ENCODE results near the gene ARHGEF28. TPM values are rescaled to one million over a fixed set of nuclear protein-coding genes. Genes with fewer than 3 reads are reported as not detected.

Gene ARHGEF28
- total and polyA plus RNA-seq, 7 experiments from 2014 or later: 0.03 to 0.47 TPM; not detected in 5

GRCh38 chr5:73626814-73627313 lies 868 bp downstream of the ARHGEF28 start:
- Mint-ChIP-seq H3K36me3 (no peaks in the 10 kb centered on the region), H3K4me1 (peaks cover 0 to 9% (median 4%) of the 10 kb centered on the region in 7 donors), H3K27ac (no peak overlapping the region), H3K9me3 (peaks cover 0 to 2% (median 0%) of the 10 kb centered on the region in 11 donors), H3K4me3 (peak overlapping the region in 7 of 10 donors; percentile 0 to 64 (median 39)), H3K27me3 (peaks cover 41 to 73% (median 51%) of the 10 kb centered on the region in 5 donors)
- intact Hi-C loops (cut with micrococcal nuclease): no loop called here
- ATAC-seq (no peak), DNase-seq (no peak)
- H3K9me3 ChIP-seq (ENCODE audit: control insufficient read depth in 2 of 3, low read length in 3 of 3): no peaks in the 10 kb centered on the region
- CTCF ChIA-PET: no interaction called here
- no peak overlapping the region for H3K4me3 ChIP-seq (ENCODE audit: low read length)
- no peak overlapping the region for H3K27ac ChIP-seq (ENCODE audit: low read depth, low read length)
- H3K36me3 ChIP-seq (ENCODE audit: control insufficient read depth in 2 of 3, insufficient read depth in 3 of 3, low read length in 3 of 3): no peaks in the 10 kb centered on the region
- no peaks in the 10 kb centered on the region for H3K27me3 ChIP-seq (ENCODE audit: control insufficient read depth in 2 of 2, insufficient read depth in 2 of 2, low read length in 2 of 2)
- H3K4me1 ChIP-seq (ENCODE audit: control insufficient read depth in 2 of 2, insufficient read depth in 2 of 2, low read length in 2 of 2): no peaks in the 10 kb centered on the region
- POLR2A ChIA-PET: no interaction called here

- Histone ChIP-seq H3K36me3 (ENCODE audit: control insufficient read depth in 2 of 3, insufficient read depth in 3 of 3, low read length in 3 of 3) (no peaks in the 10 kb centered on the region), H3K4me1 (ENCODE audit: control insufficient read depth in 2 of 2, insufficient read depth in 2 of 2, low read length in 2 of 2) (no peaks in the 10 kb centered on the region), H3K27ac (ENCODE audit: low read depth, low read length) (no peak overlapping the region), H3K27me3 (ENCODE audit: control insufficient read depth in 2 of 2, insufficient read depth in 2 of 2, low read length in 2 of 2) (no peaks in the 10 kb centered on the region), H3K4me3 (ENCODE audit: low read length) (no peak overlapping the region), H3K9me3 (ENCODE audit: control insufficient read depth in 2 of 3, low read length in 3 of 3) (no peaks in the 10 kb centered on the region)
- ChIA-PET POLR2A (no interaction called here), CTCF (no interaction called here)
- intact Hi-C loops (cut with micrococcal nuclease): no loop called here
- H3K4me3 Mint-ChIP-seq: no peak overlapping the region
- H3K36me3 Mint-ChIP-seq: no peaks in the 10 kb centered on the region
- H3K27ac Mint-ChIP-seq: no peak overlapping the region
- H3K4me1 Mint-ChIP-seq: peaks cover 0 to 9% (median 4%) of the 10 kb centered on the region in 7 donors
- no peaks in the 10 kb centered on the region for H3K9me3 Mint-ChIP-seq
- peaks cover 30 to 64% (median 42%) of the 10 kb centered on the region in 5 donors for H3K27me3 Mint-ChIP-seq
- no peak for DNase-seq
- ATAC-seq: no peak
Measured at GRCh38 chr5:73629456-73629855, 3.5 kb downstream of the ARHGEF28 start.

GRCh38 chr5:73630765-73631164 lies 4.8 kb downstream of the ARHGEF28 start:
- H3K9me3 ChIP-seq (ENCODE audit: control insufficient read depth in 2 of 3, low read length in 3 of 3): no peaks in the 10 kb centered on the region
- no peaks in the 10 kb centered on the region for H3K36me3 ChIP-seq (ENCODE audit: control insufficient read depth in 2 of 3, insufficient read depth in 3 of 3, low read length in 3 of 3)
- no peaks in the 10 kb centered on the region for H3K27me3 ChIP-seq (ENCODE audit: control insufficient read depth in 2 of 2, insufficient read depth in 2 of 2, low read length in 2 of 2)
- no peak overlapping the region for H3K4me3 ChIP-seq (ENCODE audit: low read length)
- H3K27ac ChIP-seq (ENCODE audit: low read depth, low read length): no peak overlapping the region
- no peaks in the 10 kb centered on the region for H3K4me1 ChIP-seq (ENCODE audit: control insufficient read depth in 2 of 2, insufficient read depth in 2 of 2, low read length in 2 of 2)
- Mint-ChIP-seq H3K4me1 (peaks cover 0 to 5% (median 0%) of the 10 kb centered on the region in 7 donors), H3K9me3 (no peaks in the 10 kb centered on the region), H3K4me3 (no peak overlapping the region), H3K36me3 (no peaks in the 10 kb centered on the region), H3K27ac (no peak overlapping the region), H3K27me3 (peaks cover 30 to 67% (median 46%) of the 10 kb centered on the region in 5 donors)
- POLR2A ChIA-PET: no interaction called here
- ATAC-seq (no peak), DNase-seq (no peak)
- intact Hi-C loops (cut with micrococcal nuclease): no loop called here
- CTCF ChIA-PET: no interaction called here

GRCh38 chr5:73631500-73631899 lies 5.5 kb downstream of the ARHGEF28 start:
- ChIA-PET POLR2A (no interaction called here), CTCF (no interaction called here)
- Mint-ChIP-seq H3K4me3 (no peak overlapping the region), H3K27me3 (peaks cover 30 to 67% (median 48%) of the 10 kb centered on the region in 5 donors), H3K27ac (no peak overlapping the region), H3K36me3 (no peaks in the 10 kb centered on the region), H3K9me3 (no peaks in the 10 kb centered on the region), H3K4me1 (peaks cover 0 to 4% (median 0%) of the 10 kb centered on the region in 7 donors)
- Histone ChIP-seq H3K36me3 (ENCODE audit: control insufficient read depth in 2 of 3, insufficient read depth in 3 of 3, low read length in 3 of 3) (no peaks in the 10 kb centered on the region), H3K27me3 (ENCODE audit: control insufficient read depth in 2 of 2, insufficient read depth in 2 of 2, low read length in 2 of 2) (no peaks in the 10 kb centered on the region), H3K4me3 (ENCODE audit: low read length) (no peak overlapping the region), H3K27ac (ENCODE audit: low read depth, low read length) (no peak overlapping the region), H3K4me1 (ENCODE audit: control insufficient read depth in 2 of 2, insufficient read depth in 2 of 2, low read length in 2 of 2) (no peaks in the 10 kb centered on the region), H3K9me3 (ENCODE audit: control insufficient read depth in 2 of 3, low read length in 3 of 3) (no peaks in the 10 kb centered on the region)
- DNase-seq (no peak), ATAC-seq (no peak)
- intact Hi-C loops (cut with micrococcal nuclease): no loop called here

- H3K27me3 Mint-ChIP-seq: peaks cover 17 to 52% (median 32%) of the 10 kb centered on the region in 5 donors
- H3K36me3 Mint-ChIP-seq: no peaks in the 10 kb centered on the region
- intact Hi-C loops (cut with micrococcal nuclease): no loop called here
- Histone ChIP-seq H3K36me3 (ENCODE audit: control insufficient read depth in 2 of 3, insufficient read depth in 3 of 3, low read length in 3 of 3) (no peaks in the 10 kb centered on the region), H3K4me3 (ENCODE audit: low read length) (no peak overlapping the region), H3K9me3 (ENCODE audit: control insufficient read depth in 2 of 3, low read length in 3 of 3) (no peaks in the 10 kb centered on the region), H3K4me1 (ENCODE audit: control insufficient read depth in 2 of 2, insufficient read depth in 2 of 2, low read length in 2 of 2) (no peaks in the 10 kb centered on the region), H3K27ac (ENCODE audit: low read depth, low read length) (no peak overlapping the region), H3K27me3 (ENCODE audit: control insufficient read depth in 2 of 2, insufficient read depth in 2 of 2, low read length in 2 of 2) (no peaks in the 10 kb centered on the region)
- no peak for DNase-seq
- ChIA-PET POLR2A (no interaction called here), CTCF (no interaction called here)
- no peak overlapping the region for H3K4me3 Mint-ChIP-seq
- no peak for ATAC-seq
- no peak overlapping the region for H3K27ac Mint-ChIP-seq
- H3K4me1 Mint-ChIP-seq: no peaks in the 10 kb centered on the region
- no peaks in the 10 kb centered on the region for H3K9me3 Mint-ChIP-seq
Measured at GRCh38 chr5:73633060-73633459, 7.1 kb downstream of the ARHGEF28 start.

- H3K36me3 ChIP-seq (ENCODE audit: control insufficient read depth in 2 of 3, insufficient read depth in 3 of 3, low read length in 3 of 3): no peaks in the 10 kb centered on the region
- Mint-ChIP-seq H3K4me3 (no peak overlapping the region), H3K36me3 (no peaks in the 10 kb centered on the region), H3K4me1 (peaks cover 0 to 2% (median 0%) of the 10 kb centered on the region in 7 donors), H3K27me3 (peaks cover 4 to 41% (median 18%) of the 10 kb centered on the region in 5 donors), H3K27ac (no peak overlapping the region), H3K9me3 (no peaks in the 10 kb centered on the region)
- intact Hi-C loops (cut with micrococcal nuclease): no loop called here
- ATAC-seq: no peak
- H3K27ac ChIP-seq (ENCODE audit: low read depth, low read length): no peak overlapping the region
- no peak overlapping the region for H3K4me3 ChIP-seq (ENCODE audit: low read length)
- POLR2A ChIA-PET: no interaction called here
- H3K4me1 ChIP-seq (ENCODE audit: control insufficient read depth in 2 of 2, insufficient read depth in 2 of 2, low read length in 2 of 2): no peaks in the 10 kb centered on the region
- H3K9me3 ChIP-seq (ENCODE audit: control insufficient read depth in 2 of 3, low read length in 3 of 3): no peaks in the 10 kb centered on the region
- DNase-seq: no peak
- CTCF ChIA-PET: no interaction called here
- no peaks in the 10 kb centered on the region for H3K27me3 ChIP-seq (ENCODE audit: control insufficient read depth in 2 of 2, insufficient read depth in 2 of 2, low read length in 2 of 2)
Measured at GRCh38 chr5:73636408-73636807, 10.4 kb downstream of the ARHGEF28 start.

- no peak overlapping the region for H3K4me3 Mint-ChIP-seq
- ChIA-PET CTCF (interaction anchor here (0.9 kb wide), 1 partner anchor 46 kb away, joined by 3 read pairs; no protein-coding TSS in a partner anchor), POLR2A (interaction anchor here (0.7 kb wide), 1 partner anchor 255 kb away, joined by 3 read pairs; no protein-coding TSS in a partner anchor)
- intact Hi-C loops (cut with micrococcal nuclease): no loop called here
- Histone ChIP-seq H3K27ac (ENCODE audit: low read depth, low read length) (no peak overlapping the region), H3K4me1 (ENCODE audit: control insufficient read depth in 2 of 2, insufficient read depth in 2 of 2, low read length in 2 of 2) (no peaks in the 10 kb centered on the region), H3K36me3 (ENCODE audit: control insufficient read depth in 2 of 3, insufficient read depth in 3 of 3, low read length in 3 of 3) (no peaks in the 10 kb centered on the region), H3K4me3 (ENCODE audit: low read length) (no peak overlapping the region), H3K9me3 (ENCODE audit: control insufficient read depth in 2 of 3, low read length in 3 of 3) (no peaks in the 10 kb centered on the region), H3K27me3 (ENCODE audit: control insufficient read depth in 2 of 2, insufficient read depth in 2 of 2, low read length in 2 of 2) (no peaks in the 10 kb centered on the region)
- ATAC-seq (no peak), DNase-seq (no peak)
- peaks cover 0 to 2% (median 0%) of the 10 kb centered on the region in 7 donors for H3K4me1 Mint-ChIP-seq
- no peak overlapping the region for H3K27ac Mint-ChIP-seq
- H3K9me3 Mint-ChIP-seq: no peaks in the 10 kb centered on the region
- no peaks in the 10 kb centered on the region for H3K36me3 Mint-ChIP-seq
- peaks cover 4 to 39% (median 17%) of the 10 kb centered on the region in 5 donors for H3K27me3 Mint-ChIP-seq
Measured at GRCh38 chr5:73637565-73637964, 11.6 kb downstream of the ARHGEF28 start.

All from naive thymus-derived CD4-positive, alpha-beta T cell (primary cell).